Iris pigment epithelial cell (primary cell): Measurements from ENCODE around the gene RAB3D.
"Not testable (repeated sequence)": the region's sequence is repeated elsewhere in the genome, so short reads cannot be mapped to it uniquely, and the experiment has no call there.

Source experiments
- DNase-seq: peaks from one replicate; pipeline ENCODE4 v3.0.0-alpha.2; 2011; ENCODE audit warnings: low read depth

RAB3D gene

GRCh38 chr19:11365557-11366117, 26.2 kb upstream of the RAB3D start:
- DNase-seq, result no peak

DNA sequence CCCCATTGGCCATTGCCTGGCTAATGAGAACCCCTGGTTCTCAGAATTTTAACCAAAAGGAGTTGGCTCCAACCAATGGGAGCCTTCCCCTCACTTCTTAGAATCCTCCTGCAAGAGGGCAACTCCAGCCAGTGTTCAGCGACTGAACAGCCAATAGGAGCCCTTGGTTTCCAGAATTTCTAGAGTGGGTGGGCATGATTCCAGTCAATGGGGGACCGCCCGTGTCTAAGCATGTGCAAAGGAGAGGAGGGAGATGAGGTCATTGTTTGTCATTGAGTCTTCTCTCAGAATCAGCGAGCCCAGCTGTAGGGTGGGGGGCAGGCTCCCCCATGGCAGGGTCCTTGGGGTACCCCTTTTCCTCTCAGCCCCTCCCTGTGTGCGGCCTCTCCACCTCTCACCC, 25.5 kb upstream of the RAB3D start:
- no peak for DNase-seq

- no peak for DNase-seq
Observed at GRCh38 chr19:11364296-11364904, 24.9 kb upstream of the RAB3D start.

GRCh38 chr19:11363881-11364280, 24.4 kb upstream of the RAB3D start:
- no peak for DNase-seq

GRCh38 chr19:11361771-11362731, 22.6 kb upstream of the RAB3D start:
- no peak for DNase-seq

DNA sequence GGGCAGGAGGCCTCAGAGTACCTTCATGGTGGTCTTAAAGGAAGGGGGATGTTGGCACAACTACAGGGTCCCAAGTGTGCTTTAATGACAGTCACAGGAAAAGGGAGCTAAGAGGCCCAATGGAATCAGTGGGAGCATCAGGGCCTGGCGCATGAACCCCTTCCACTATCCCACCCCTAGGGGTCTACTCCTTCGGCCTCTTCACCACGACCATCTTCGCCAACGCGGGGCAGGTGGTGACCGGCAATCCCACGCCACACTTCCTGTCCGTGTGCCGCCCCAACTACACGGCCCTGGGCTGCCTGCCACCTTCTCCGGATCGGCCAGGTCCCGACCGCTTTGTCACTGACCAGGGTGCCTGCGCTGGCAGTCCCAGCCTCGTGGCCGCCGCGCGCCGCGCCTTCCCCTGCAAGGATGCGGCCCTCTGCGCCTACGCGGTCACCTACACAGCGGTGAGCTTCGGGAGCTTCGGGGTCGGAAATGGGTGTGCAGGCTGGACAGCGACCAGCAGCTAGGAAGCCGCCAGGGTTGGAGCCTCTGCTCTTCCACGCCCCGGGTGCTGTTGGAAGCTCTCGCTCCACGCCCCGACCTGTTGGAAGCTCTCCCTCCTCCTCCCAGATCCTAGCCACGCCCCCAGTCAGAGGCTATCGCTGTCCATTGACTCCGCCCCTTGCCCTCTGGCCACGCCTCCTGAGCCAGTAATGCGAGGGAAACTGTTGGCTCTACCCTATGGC, 21.7 kb upstream of the RAB3D start:
- no peak for DNase-seq

- no peak for DNase-seq
Observed at GRCh38 chr19:11359421-11359820, 20.0 kb upstream of the RAB3D start.

GRCh38 chr19:11356676-11357550, 17.5 kb upstream of the RAB3D start:
- DNase-seq, result no peak

GRCh38 chr19:11356074-11356397, 16.6 kb upstream of the RAB3D start:
- DNase-seq, result no peak

- DNase-seq, result peak; percentile 86
Observed at GRCh38 chr19:11355160-11356073, 16.0 kb upstream of the RAB3D start, which contains the start of gene PLPPR2. Gene PLPPR2, plus strand, starts transcription at chr19:11355432. Its CDS starts 2,242 bp downstream, at chr19:11357674.

- not testable (repeated sequence) for DNase-seq
Observed at GRCh38 chr19:11354102-11354501, 14.6 kb upstream of the RAB3D start.

- no peak for DNase-seq
Observed at GRCh38 chr19:11349171-11349570, 9.7 kb upstream of the RAB3D start.

GRCh38 chr19:11347546-11348039, 8.1 kb upstream of the RAB3D start:
- DNase-seq, result no peak

- DNase-seq, result peak; percentile 99
Observed at GRCh38 chr19:11346104-11346940, 6.9 kb upstream of the RAB3D start, which contains the start of the genes CCDC159 and TMEM205. Gene CCDC159, plus strand, starts transcription at chr19:11346519. Its CDS starts 88 bp downstream, at chr19:11346607. Gene TMEM205, minus strand, starts transcription at chr19:11346268. Its CDS starts 649 bp downstream, at chr19:11345619.

- DNase-seq, result no peak
Observed at GRCh38 chr19:11345122-11345803, 5.8 kb upstream of the RAB3D start.

- no peak for DNase-seq
Observed at GRCh38 chr19:11342429-11342828, 3.0 kb upstream of the RAB3D start.

GRCh38 chr19:11340099-11340467, 626 bp upstream of the RAB3D start:
- DNase-seq, result not testable (repeated sequence)

DNA sequence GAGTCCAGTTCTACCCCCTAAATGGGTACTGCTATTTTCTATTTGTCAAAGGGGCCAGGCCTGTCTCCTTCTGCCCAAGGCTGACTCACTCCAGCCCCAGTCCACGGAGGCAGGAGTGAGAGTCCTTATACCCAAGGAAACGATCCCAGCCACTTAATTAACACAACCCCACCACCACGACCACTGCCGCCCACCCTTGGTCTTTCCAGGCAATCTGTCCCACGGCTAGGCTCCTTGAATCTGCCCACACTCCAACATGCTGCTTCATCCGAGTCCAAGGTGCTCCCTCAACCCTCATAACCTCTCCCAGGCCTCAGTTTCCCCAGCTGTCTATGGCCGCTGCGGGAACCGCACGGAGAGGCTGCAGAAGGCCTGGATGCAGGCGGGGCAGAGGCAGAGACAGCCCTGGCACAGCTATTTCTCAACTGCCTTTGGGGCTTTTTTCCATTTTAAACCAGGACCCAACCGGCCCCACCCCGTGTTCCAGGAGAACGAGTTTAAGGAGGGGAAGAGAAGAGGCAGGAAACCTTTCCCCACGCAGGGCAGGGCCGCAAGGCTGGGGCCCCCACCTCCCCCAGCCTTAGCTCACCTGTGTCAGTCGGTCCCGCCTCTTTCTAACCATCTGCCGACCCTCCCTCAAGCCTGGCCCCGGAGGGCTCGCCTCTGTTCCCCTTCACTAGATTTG, 746 bp downstream of the RAB3D start:
- no peak for DNase-seq
